Left lobe of liver (tissue), 2 donors: ENCODE measurements around the gene CFC1B. TPM values are rescaled to one million over a fixed set of nuclear protein-coding genes. Genes with fewer than 3 reads are reported as not detected.
"Not testable (repeated sequence)": the region's sequence is repeated elsewhere in the genome, so short reads cannot be mapped to it uniquely, and the experiment has no call there.

ENCODE experiments used
- ATAC-seq: fragments of 200-7000 bp; cut with Tn5 transposase; one replicate; pipeline ENCODE4 v1.9.1; 2020; ENCODE audit warnings: mild to moderate bottlenecking, moderate library complexity
- DNase-seq: peaks from one replicate; pipeline ENCODE4 v3.0.0-alpha.2; 2020; ENCODE audit warnings: low spot score
- total RNA-seq: library from RNA; stranded (reverse); gene quantifications from one replicate; pipeline ENCODE4 v1.2.1, GENCODE V29; 2021
- donor health status: DM: no; HTN: no; CAD: no; lungs with moderate emphysema.
- donor health status: DM: no; HTN: yes; CAD: no.

Gene CFC1B
- not detected for total RNA-seq

DNA sequence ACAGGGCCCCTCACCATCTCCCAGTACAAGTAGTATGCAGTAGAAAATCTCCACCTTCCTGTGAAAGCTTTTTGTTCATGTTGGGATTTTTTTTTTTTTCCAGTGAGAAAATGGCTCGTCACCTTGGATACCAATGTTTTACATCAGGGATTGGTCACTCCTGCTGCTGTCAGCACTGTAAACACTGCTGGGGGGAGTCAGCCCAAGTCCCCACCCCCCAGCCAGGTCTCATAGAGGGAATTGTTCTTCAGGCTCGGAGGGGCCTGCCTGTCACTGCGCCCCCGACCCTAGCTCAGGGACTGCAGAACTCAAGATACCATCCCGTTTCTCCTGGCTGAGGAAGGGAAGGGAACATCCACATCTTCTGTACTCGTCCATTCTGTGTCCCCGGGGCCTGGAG lies at the start of gene CFC1B:
Gene CFC1B, plus strand, starts transcription at position 231 of the 400 bp plus-strand sequence. CDS start 263 bp downstream, outside the sequence.
- not testable (repeated sequence) for DNase-seq, ATAC-seq

DNA sequence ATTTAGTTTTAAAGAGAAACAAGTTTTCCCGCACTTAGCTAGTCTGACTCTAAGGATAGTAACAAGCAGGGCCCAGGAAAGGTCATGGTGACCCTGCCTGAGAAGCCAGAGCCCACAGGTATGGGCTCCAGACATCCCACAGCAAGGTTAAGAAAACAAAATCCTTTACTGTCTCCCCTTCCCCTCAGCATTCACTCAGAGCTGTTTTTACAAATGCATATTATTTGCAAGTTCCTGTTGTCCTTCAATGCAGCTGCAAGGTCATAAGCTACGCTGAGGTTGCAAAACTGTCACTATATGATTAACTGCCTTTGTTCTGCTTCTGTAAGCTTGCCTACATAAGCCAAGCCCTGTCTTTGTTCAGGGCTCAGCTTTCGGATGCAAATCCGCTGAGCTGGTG lies 29.9 kb upstream of the CFC1B start:
- ATAC-seq, DNase-seq: not testable (repeated sequence)

DNA sequence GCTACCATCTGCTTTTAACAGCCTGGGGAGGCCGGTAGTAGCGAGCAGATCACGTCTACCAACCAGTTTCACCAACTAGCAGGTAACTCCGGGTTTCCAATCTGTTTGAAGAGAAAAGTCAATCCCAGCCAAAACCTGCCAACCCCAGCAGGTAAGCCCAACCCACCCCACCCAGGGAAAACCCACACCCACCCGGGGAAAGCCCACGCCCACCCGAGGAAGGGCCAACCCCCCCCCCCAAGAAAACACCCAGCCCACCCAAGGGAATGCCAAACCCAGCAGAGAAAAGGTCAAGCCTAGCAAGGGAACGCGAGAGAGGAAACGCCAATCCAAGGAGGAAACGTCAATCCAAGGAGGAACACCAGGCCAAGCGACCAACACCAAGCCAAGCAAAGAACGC lies 11.8 kb upstream of the CFC1B start, which contains the start of gene POTEI:
Gene POTEI, minus strand, starts transcription at position 101 of the 400 bp plus-strand sequence. Its CDS starts 93 bp downstream, at position 8.
- not testable (repeated sequence) for ATAC-seq

DNA sequence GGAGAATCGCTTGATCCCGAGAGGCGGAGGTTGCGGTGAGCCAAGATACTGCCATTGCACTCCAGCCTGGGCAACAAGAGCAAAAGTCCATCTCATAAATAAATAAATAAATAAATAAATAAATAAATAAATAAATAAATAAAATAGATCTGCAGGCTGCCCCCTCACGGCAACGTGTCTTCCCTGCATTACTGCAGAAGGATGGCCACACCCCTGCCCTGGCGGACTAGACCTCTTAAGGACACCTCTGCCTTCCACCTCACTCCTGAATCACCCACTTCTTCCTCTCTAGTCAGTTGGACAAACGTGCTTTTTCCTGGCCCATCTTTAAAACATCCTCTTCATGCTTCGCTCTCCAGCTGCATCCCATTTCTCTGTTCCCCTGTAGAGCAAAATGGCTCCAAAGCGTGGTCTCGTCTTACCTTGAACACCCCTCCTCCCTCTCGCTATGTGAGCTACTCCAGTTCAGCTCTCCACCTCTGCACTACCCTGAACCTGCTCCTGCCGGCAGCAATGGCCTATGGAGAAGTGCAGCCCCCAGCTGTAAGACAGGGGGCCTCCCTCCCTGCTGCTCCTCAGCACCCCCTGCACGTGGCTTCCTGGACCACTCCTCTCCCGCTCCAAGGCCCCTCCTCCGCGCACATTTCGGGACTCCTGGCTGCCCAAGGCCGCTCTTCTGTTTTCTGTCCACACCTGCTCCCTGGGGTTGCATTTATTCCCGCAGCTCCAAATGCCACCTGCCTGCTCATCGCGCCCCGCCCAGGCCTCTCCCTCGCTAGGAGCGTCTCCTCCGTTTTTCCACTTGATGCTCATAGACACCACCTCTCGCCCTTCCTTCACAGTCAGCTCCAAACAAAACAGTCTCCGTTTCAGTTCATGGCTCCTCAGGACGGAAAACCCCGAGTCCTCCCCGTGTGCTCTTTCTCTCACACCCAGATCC lies 9.9 kb upstream of the CFC1B start:
- ATAC-seq, DNase-seq: not testable (repeated sequence)

More for the DNA sequence above, 11.8 kb upstream of the CFC1B start, which contains the start of gene POTEI:
- DNase-seq: not testable (repeated sequence)

GRCh38 chr2:130511747-130512451 lies 9.1 kb upstream of the CFC1B start:
- DNase-seq: not testable (repeated sequence)

DNA sequence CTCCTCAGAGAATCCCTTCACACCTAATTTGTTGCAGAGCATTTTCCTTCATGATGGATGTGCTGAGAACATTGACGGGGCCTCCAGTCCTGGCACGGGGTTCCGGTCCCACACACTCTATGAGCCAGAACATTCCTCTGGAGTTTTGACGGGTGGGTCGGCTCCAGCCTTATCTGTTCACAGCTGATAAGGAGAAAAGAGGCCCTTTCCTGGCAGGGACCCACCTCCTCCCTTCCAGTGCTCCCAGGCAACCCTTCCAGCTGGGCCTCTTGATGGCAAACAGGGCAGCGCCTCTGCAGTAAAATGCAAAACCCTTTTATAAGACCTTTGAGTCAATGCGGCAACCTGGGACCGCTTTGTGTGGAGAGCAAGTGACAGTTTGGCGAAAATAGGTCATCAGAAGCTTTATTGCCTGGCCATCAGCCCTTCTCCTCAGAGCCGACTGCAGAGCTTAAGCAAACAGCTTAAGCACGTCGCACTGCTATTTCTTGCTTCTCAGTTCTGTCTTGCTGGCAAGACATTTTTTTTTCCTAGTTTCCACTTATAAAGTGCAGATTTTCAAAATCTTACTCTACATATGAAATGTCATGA lies 2.4 kb upstream of the CFC1B start:
- not testable (repeated sequence) for ATAC-seq

More at GRCh38 chr2:130511747-130512451, 9.1 kb upstream of the CFC1B start:
- not testable (repeated sequence) for ATAC-seq

GRCh38 chr2:130522390-130522789 lies 1.4 kb downstream of the CFC1B start:
- DNase-seq, ATAC-seq: not testable (repeated sequence)

More for the DNA sequence above, 2.4 kb upstream of the CFC1B start:
- DNase-seq: not testable (repeated sequence)

DNA sequence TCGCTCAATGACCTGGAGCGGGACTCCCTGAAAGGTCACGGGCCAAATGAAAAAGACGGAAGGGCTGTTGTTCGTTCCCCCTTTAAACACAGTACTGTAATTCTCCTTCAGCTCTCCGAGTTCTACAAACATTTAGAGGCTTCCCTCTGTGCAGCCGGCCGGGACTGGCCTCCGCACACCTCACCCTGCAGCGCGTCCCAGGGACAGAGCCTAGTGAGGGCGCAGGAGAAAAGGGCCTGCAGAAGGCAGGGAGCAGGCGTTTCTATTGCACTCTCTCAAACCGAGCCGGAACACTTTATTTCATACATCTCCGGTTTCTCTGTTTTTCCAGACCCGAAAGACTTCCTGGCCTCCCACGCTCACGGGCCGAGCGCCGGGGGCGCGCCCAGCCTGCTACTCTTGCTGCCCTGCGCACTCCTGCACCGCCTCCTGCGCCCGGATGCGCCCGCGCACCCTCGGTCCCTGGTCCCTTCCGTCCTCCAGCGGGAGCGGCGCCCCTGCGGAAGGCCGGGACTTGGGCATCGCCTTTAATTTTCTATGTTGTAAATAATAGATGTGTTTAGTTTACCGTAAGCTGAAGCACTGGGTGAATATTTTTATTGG lies 6.4 kb downstream of the CFC1B start:
- not testable (repeated sequence) for ATAC-seq, DNase-seq

DNA sequence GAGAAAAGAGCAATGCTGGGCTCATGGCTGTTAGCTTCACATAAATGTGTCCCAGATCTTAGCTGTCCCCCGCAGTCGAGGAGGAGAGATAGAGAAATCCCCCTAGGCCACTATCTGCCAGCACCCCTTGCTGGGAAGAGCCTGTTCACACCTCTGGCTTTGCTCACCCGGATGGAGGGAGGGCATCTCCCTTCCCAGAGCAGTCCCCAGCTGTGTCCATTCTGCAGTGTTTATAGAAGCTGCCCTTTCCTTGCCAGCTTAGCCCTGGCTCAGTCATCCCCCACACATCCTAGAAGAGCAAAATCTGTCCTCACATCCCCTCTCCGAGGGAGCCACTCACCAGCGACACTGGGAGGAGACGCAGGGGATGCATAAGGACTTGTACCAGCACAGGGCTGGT lies 8.5 kb downstream of the CFC1B start:
- not testable (repeated sequence) for DNase-seq, ATAC-seq

DNA sequence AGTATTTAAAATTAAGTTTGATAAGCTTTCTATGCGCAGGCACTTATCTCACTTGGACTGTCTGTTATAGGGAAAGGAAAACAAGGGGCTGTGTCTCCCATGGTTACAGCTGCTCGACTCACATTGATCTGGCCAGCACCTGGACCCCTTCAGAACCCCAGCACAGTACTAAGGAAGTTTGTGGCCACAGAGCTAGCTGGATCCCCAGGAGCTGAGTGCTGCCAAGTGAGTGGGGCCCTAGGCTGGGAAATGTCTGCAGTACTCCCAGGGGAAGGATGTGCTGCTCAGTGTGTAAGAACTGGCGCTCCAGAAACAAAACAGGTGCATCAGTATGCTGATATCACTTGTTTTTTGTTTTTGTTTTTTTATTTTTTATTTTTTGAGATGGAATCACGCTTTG lies 9.2 kb downstream of the CFC1B start:
- DNase-seq, ATAC-seq: not testable (repeated sequence)

DNA sequence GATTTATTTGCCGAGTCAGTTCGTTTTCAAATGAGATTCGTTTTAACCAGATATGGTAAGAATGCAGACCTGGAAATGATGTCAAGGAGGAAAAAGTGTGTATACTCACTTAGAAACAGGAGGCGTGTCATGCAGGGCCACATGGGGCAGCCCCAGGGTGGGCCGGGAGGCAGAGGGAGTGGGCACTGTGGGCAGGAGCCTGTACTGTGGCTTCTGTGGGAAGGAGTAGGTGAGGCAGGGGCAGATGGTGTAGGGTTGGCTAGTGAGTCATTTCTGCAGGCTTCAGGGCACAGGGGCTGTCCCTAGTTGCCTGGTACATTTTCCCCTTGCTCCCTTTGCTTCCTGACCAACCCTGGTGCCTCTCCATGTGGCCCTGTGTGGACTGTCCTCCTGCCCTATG lies 10.2 kb downstream of the CFC1B start:
- not testable (repeated sequence) for ATAC-seq, DNase-seq

DNA sequence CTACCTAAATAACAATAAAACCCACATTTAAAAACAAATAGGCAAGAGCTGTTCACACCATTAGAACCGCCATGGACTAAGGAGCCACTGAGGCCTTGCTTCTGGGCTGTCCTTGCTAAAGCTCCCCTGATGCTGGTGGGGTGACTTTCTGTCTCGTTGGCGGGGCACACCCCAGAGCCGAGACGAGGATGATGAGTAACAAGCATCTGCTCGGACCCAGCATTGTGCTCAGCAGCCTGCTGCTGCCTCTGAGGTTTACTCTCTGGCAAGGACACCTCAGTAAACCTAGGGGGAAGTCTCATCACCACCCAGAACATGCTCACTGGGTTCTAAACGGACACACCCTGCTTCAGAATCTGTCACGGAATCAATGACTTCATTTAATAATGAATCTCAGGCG lies 10.7 kb downstream of the CFC1B start:
- not testable (repeated sequence) for ATAC-seq, DNase-seq

DNA sequence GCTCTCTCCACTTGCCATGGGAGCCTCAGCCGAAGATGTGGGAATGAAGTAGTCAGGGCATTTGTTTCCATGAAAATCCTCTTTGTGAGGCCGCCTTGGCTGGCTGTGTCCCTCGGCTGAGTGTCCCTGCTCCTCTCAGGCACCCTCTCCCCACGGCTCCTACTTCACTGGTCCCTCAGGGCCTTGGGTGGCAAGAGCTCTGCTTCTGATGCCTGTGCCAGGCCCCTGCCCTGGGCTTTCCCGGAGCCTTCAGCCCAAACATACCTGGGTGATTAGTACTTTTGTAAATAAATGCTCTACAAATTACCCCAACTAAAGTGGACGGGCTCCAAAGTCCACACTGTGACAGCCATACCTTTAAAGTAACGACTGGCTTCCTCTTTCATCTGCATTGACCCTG lies 15.6 kb downstream of the CFC1B start:
- DNase-seq, ATAC-seq: not testable (repeated sequence)

GRCh38 chr2:130538271-130538670 lies 17.2 kb downstream of the CFC1B start:
- DNase-seq, ATAC-seq: not testable (repeated sequence)

GRCh38 chr2:130542789-130543188 lies 21.8 kb downstream of the CFC1B start:
- ATAC-seq, DNase-seq: not testable (repeated sequence)

DNA sequence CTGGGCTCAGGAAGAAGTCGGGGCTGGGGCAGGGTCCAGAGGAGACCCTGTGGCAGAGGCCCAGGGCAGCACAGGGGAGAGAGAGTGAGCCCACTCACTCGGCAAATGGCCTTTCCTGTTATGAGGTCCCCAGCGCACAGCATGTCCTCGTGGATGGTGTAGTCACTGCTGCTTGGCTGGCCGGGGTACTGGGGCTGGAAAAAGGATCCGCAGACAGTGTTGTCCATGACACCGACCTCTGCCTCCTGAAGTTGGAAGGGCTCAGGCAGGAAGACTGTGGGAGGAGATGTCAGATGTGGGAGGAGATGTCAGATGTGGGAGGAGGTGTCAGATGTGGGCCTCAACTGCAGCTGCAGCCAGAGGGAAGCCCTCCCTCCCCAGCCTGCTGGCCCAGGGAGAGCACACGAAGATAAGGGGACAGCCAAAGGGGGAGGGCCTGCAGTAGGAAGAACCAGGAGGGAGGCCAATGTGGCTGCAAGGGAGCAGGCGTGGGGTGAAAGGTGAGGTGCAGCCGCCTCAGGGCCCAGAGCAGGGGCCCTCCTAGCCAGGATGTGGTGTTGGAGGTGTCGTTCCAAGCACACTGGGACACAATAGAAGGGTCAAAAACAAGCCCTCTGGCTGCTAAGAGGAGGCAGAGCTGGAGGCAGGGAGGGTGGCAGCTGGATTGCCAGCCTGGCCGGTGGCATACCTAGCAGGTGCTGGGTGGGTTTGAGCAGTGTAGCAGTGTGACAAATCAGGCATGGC lies 22.9 kb downstream of the CFC1B start:
- DNase-seq: not testable (repeated sequence)
- ATAC-seq: peak; percentile 23

DNA sequence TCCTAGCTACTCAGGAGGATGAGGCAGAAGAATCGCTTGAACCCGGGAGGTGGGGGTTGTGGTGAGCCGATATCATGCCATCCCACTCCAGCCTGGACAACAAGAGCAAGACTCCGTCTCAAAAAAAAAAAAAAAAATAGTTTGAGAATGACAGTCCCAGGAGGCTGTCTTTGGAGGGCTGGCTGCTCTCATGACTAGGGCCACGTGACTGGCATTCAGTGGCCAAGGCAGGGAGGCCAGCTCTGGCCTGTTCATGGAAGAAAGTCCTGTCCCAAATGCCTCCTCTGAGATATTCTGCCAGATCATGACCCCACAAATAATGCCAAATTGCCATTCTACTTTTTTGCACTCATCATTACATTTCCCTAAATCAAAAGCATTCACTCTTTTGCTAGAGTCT lies 24.0 kb downstream of the CFC1B start:
- ATAC-seq, DNase-seq: not testable (repeated sequence)

DNA sequence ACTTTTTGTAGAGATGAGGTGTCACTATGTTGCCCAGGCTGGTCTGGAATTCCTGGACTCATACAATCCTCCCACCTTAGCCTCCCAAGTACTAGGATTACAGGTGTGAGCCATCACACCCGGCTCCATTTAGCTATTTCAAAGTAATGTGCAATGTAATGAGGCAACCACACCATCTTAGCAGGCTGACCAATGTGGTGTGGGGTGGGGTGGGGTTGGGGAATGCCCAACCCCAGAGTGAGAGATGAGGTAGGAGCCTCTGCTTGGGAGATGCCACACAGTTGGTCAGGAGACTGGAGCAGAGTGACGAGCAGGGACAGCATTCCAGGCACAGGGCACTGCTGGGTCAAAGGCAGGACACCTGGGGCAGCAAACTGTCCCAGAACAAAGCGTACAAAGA lies 27.4 kb downstream of the CFC1B start:
- DNase-seq, ATAC-seq: not testable (repeated sequence)

- ATAC-seq, DNase-seq: not testable (repeated sequence)
Measured at GRCh38 chr2:130549475-130549874, 28.5 kb downstream of the CFC1B start.
